ENCODE measurements around the gene SPATA32. TPM values are rescaled to one million over a fixed set of nuclear protein-coding genes. Genes with fewer than 3 reads are reported as not detected.
A peak's percentile ranks its signal among the peaks of the same experiment; 100 is the strongest.

The SPATA32 gene
- total RNA-seq, 2 experiments from 2014 or later, result 0.21 to 0.25 TPM

- Mint-ChIP-seq H3K27ac (peak overlapping the region; percentile 71), H3K9me3 (ENCODE audit: low read depth) (no peaks in the 10 kb centered on the region), H3K4me1 (peaks cover 61% of the 10 kb centered on the region), H3K27me3 (no peaks in the 10 kb centered on the region), H3K36me3 (ENCODE audit: low read depth) (peaks cover 77% of the 10 kb centered on the region), H3K4me3 (no peak overlapping the region)
- peak; percentile 60 for DNase-seq
- CTCF ChIA-PET, result interaction anchor here (0.7 to 3.5 kb wide), 10 partner anchors 9 to 188 kb away, joined by 3 to 15 read pairs (median 4); partner anchors contain the start of gene MAP3K14
- intact Hi-C loops (cut with DNase I, micrococcal nuclease), result loop anchor here in 1 of 2 experiments (5.0 kb wide), 1 partner anchor 94 kb away; no protein-coding TSS in a partner anchor
- POLR2A ChIA-PET, result interaction anchor here (0.6 to 2.4 kb wide), 4 partner anchors 11 to 18 kb away, joined by 3 to 9 read pairs (median 5); no protein-coding TSS in a partner anchor
- ATAC-seq, result peak; percentile 75
Measured at GRCh38 chr17:45293413-45294211, 31.7 kb upstream of the SPATA32 start.

GRCh38 chr17:45292696-45293412, 31.0 kb upstream of the SPATA32 start:
- Mint-ChIP-seq H3K9me3 (ENCODE audit: low read depth) (no peaks in the 10 kb centered on the region), H3K4me1 (peaks cover 53% of the 10 kb centered on the region), H3K4me3 (no peak overlapping the region), H3K36me3 (ENCODE audit: low read depth) (peaks cover 73% of the 10 kb centered on the region), H3K27ac (peak overlapping the region; percentile 71), H3K27me3 (no peaks in the 10 kb centered on the region)
- intact Hi-C loops (cut with DNase I, micrococcal nuclease), result loop anchor here in 1 of 2 experiments (5.0 kb wide), 1 partner anchor 94 kb away; no protein-coding TSS in a partner anchor
- CTCF ChIA-PET, result interaction anchor here (1.0 to 3.5 kb wide), 7 partner anchors 15 to 100 kb away, joined by 3 to 15 read pairs (median 4); no protein-coding TSS in a partner anchor
- no peak for DNase-seq
- no peak for ATAC-seq
- POLR2A ChIA-PET, result interaction anchor here (0.6 to 2.4 kb wide), 3 partner anchors 13 to 19 kb away, joined by 3 to 9 read pairs (median 7); no protein-coding TSS in a partner anchor

GRCh38 chr17:45291171-45291805, 29.4 kb upstream of the SPATA32 start:
- intact Hi-C loops (cut with DNase I, micrococcal nuclease), result loop anchor here in 1 of 2 experiments (5.0 kb wide), 1 partner anchor 96 kb away; no protein-coding TSS in a partner anchor
- DNase-seq, result no peak
- Mint-ChIP-seq H3K36me3 (ENCODE audit: low read depth) (peaks cover 74% of the 10 kb centered on the region), H3K27ac (peak overlapping the region; percentile 45), H3K4me3 (no peak overlapping the region), H3K27me3 (no peaks in the 10 kb centered on the region), H3K9me3 (ENCODE audit: low read depth) (no peaks in the 10 kb centered on the region), H3K4me1 (peaks cover 39% of the 10 kb centered on the region)
- POLR2A ChIA-PET, result interaction anchor here (2.4 kb wide), 1 partner anchor 20 kb away, joined by 9 read pairs; no protein-coding TSS in a partner anchor
- ATAC-seq, result no peak
- CTCF ChIA-PET, result interaction anchor here (1.4 to 2.1 kb wide), 2 partner anchors 14 to 98 kb away, joined by 4 to 15 read pairs; no protein-coding TSS in a partner anchor

- Mint-ChIP-seq H3K36me3 (ENCODE audit: low read depth) (peaks cover 70% of the 10 kb centered on the region), H3K4me3 (no peak overlapping the region), H3K27me3 (no peaks in the 10 kb centered on the region), H3K9me3 (ENCODE audit: low read depth) (no peaks in the 10 kb centered on the region), H3K4me1 (peaks cover 29% of the 10 kb centered on the region), H3K27ac (peak overlapping the region; percentile 45)
- ChIA-PET CTCF (interaction anchor here (0.7 kb wide), 2 partner anchors 56 to 100 kb away, joined by 3 to 4 read pairs; no protein-coding TSS in a partner anchor), POLR2A (no interaction called here)
- DNase-seq (no peak), ATAC-seq (no peak)
- intact Hi-C loops (cut with DNase I, micrococcal nuclease), result loop anchor here in 1 of 2 experiments (5.0 kb wide), 1 partner anchor 97 kb away; no protein-coding TSS in a partner anchor
Measured at GRCh38 chr17:45290269-45290765, 28.4 kb upstream of the SPATA32 start.

- CTCF ChIA-PET, result interaction anchor here (0.7 to 1.1 kb wide), 5 partner anchors 12 to 154 kb away, joined by 3 to 6 read pairs (median 3); partner anchors contain the start of gene ACBD4
- H3K36me3 Mint-ChIP-seq (ENCODE audit: low read depth), result peaks cover 74% of the 10 kb centered on the region
Measured at GRCh38 chr17:45289301-45290268, 27.7 kb upstream of the SPATA32 start.

GRCh38 chr17:45288825-45289224, 26.9 kb upstream of the SPATA32 start:
- Mint-ChIP-seq H3K27ac (no peak overlapping the region), H3K27me3 (no peaks in the 10 kb centered on the region), H3K9me3 (ENCODE audit: low read depth) (no peaks in the 10 kb centered on the region), H3K4me1 (peaks cover 23% of the 10 kb centered on the region), H3K36me3 (ENCODE audit: low read depth) (peaks cover 77% of the 10 kb centered on the region), H3K4me3 (no peak overlapping the region)
- intact Hi-C loops (cut with DNase I, micrococcal nuclease), result no loop called here
- DNase-seq (no peak), ATAC-seq (no peak)
- POLR2A ChIA-PET, result interaction anchor here (1.1 kb wide), 1 partner anchor 12 kb away, joined by 3 read pairs; no protein-coding TSS in a partner anchor
- CTCF ChIA-PET, result interaction anchor here (0.6 to 4.2 kb wide), 8 partner anchors 12 to 153 kb away, joined by 3 to 27 read pairs (median 4); partner anchors contain the start of gene ACBD4

More at GRCh38 chr17:45289301-45290268, 27.7 kb upstream of the SPATA32 start:
- Mint-ChIP-seq H3K9me3 (ENCODE audit: low read depth) (no peaks in the 10 kb centered on the region), H3K27ac (peak overlapping the region; percentile 45), H3K4me1 (peaks cover 28% of the 10 kb centered on the region), H3K27me3 (no peaks in the 10 kb centered on the region), H3K4me3 (no peak overlapping the region)
- DNase-seq (no peak), ATAC-seq (no peak)
- POLR2A ChIA-PET, result interaction anchor here (0.6 kb wide), 1 partner anchor 241 kb away, joined by 6 read pairs; no protein-coding TSS in a partner anchor
- intact Hi-C loops (cut with DNase I, micrococcal nuclease), result loop anchor here in 1 of 2 experiments (5.0 kb wide), 1 partner anchor 98 kb away; no protein-coding TSS in a partner anchor

GRCh38 chr17:45287526-45288500, 25.9 kb upstream of the SPATA32 start:
- no peak for ATAC-seq
- intact Hi-C loops (cut with DNase I, micrococcal nuclease), result no loop called here
- no peak overlapping the region for H3K4me3 Mint-ChIP-seq
- no peaks in the 10 kb centered on the region for H3K27me3 Mint-ChIP-seq
- no peak for DNase-seq
- H3K27ac Mint-ChIP-seq, result peak overlapping the region; percentile 65
- ChIA-PET POLR2A (interaction anchor here (0.9 to 1.1 kb wide), 3 partner anchors 8 to 24 kb away, joined by 3 to 4 read pairs (median 4); no protein-coding TSS in a partner anchor), CTCF (interaction anchor here (0.6 to 4.2 kb wide), 10 partner anchors 11 to 1660 kb away, joined by 3 to 27 read pairs (median 4); no protein-coding TSS in a partner anchor)
- H3K36me3 Mint-ChIP-seq (ENCODE audit: low read depth), result peaks cover 77% of the 10 kb centered on the region
- H3K4me1 Mint-ChIP-seq, result peaks cover 13% of the 10 kb centered on the region
- no peaks in the 10 kb centered on the region for H3K9me3 Mint-ChIP-seq (ENCODE audit: low read depth)

- Mint-ChIP-seq H3K9me3 (ENCODE audit: low read depth) (no peaks in the 10 kb centered on the region), H3K27me3 (no peaks in the 10 kb centered on the region), H3K4me3 (no peak overlapping the region), H3K27ac (peak overlapping the region; percentile 61), H3K36me3 (ENCODE audit: low read depth) (peaks cover 76% of the 10 kb centered on the region), H3K4me1 (peaks cover 9% of the 10 kb centered on the region)
- intact Hi-C loops (cut with DNase I, micrococcal nuclease), result no loop called here
- ATAC-seq (no peak), DNase-seq (no peak)
- ChIA-PET POLR2A (interaction anchor here (1.2 kb wide), 1 partner anchor 26 kb away, joined by 3 read pairs; no protein-coding TSS in a partner anchor), CTCF (interaction anchor here (0.6 to 4.2 kb wide), 6 partner anchors 9 to 99 kb away, joined by 4 to 27 read pairs (median 4); no protein-coding TSS in a partner anchor)
Measured at GRCh38 chr17:45286286-45286685, 24.4 kb upstream of the SPATA32 start.
